SK-N-SH (cell line): ENCODE measurements around the gene ARHGEF4. TPM values are rescaled to one million over a fixed set of nuclear protein-coding genes. Genes with fewer than 3 reads are reported as not detected.

Source experiments
- CTCF ChIA-PET: fragments of 300-600, 350-600 bp; formaldehyde crosslinking; extraction: SDS; loops from one replicate; lab custom pipeline; 2021; lab: Yijun Ruan, JAX
- POLR2A ChIA-PET: fragments of 350-600 bp; sonication (Branson Sonifier 250); formaldehyde crosslinking; extraction: SDS; loops from one replicate; lab custom pipeline; 2020; ENCODE audit warnings: antibody characterized with exemption, inconsistent platforms; lab: Yijun Ruan, JAX
- DNase-seq: peaks from one replicate; pipeline ENCODE4 v3.0.0; 2012
- H2AFZ ChIP-seq: fragments of 200-600 bp; sonication (generic); 2 replicates; pipeline ENCODE4 v1.8.1; 2016; ENCODE audit warnings: antibody characterized with exemption, mild to moderate bottlenecking, low read depth
- H3F3A ChIP-seq: fragments of 200-600 bp; sonication (generic); replicated peaks from 2 replicates; pipeline ENCODE3; 2016; ENCODE audit warnings: antibody characterized with exemption, mild to moderate bottlenecking; ENCODE audit not compliant: insufficient read depth
- H3K27ac ChIP-seq, 2 experiments: fragments of 200-500 bp in 1 of 2; fragments of 200-600 bp in 1 of 2; sonication (Bioruptor generic) in 1 of 2; sonication (generic), shearing (Covaris generic) in 1 of 2; 2 replicates each; pipeline versions ENCODE4 v1.5.1 to v1.6.1; 2014 to 2016; ENCODE audit warnings: low read depth in 2 of 2, inconsistent platforms in 1 of 2, low read length in 1 of 2, mild to moderate bottlenecking in 1 of 2, mixed read lengths in 1 of 2
- H3K27me3 ChIP-seq: fragments of 200-600 bp; sonication (generic), shearing (Covaris generic); 2 replicates; pipeline ENCODE4 v1.6.1; 2016; ENCODE audit warnings: mixed run types; ENCODE audit not compliant: insufficient read depth
- H3K36me3 ChIP-seq, 2 experiments: fragments of 200-500 bp in 1 of 2; fragments of 200-600 bp in 1 of 2; sonication (Bioruptor generic) in 1 of 2; sonication (generic) in 1 of 2; replicated peaks in 1 of 2; 2 replicates each; pipeline versions ENCODE3 to v1.5.1; 2014 to 2016; ENCODE audit warnings: low read length in 1 of 2, mild to moderate bottlenecking in 1 of 2; ENCODE audit not compliant: insufficient read depth in 2 of 2, control insufficient read depth in 1 of 2
- H3K4me1 ChIP-seq, 2 experiments: fragments of 200-500 bp in 1 of 2; fragments of 200-600 bp in 1 of 2; sonication (Bioruptor generic) in 1 of 2; sonication (generic), shearing (Covaris generic) in 1 of 2; 2 replicates each; pipeline versions ENCODE4 v1.5.1 to v1.6.1; 2014 to 2016; ENCODE audit warnings: low read depth in 1 of 2, low read length in 1 of 2, mixed run types in 1 of 2; ENCODE audit not compliant: insufficient read depth in 2 of 2, control insufficient read depth in 1 of 2
- H3K4me2 ChIP-seq: fragments of 200-600 bp; sonication (generic), shearing (Covaris generic); 2 replicates; pipeline ENCODE4 v1.6.1; 2017; ENCODE audit warnings: mixed run types
- H3K4me3 ChIP-seq, 2 experiments: fragments of 200-500 bp in 1 of 2; fragments of 200-600 bp in 1 of 2; sonication (Bioruptor generic) in 1 of 2; sonication (generic), shearing (Covaris generic) in 1 of 2; 2 replicates each; pipeline versions ENCODE4 v1.5.1 to v1.8.1; 2014 to 2016; ENCODE audit warnings: low read depth in 2 of 2, inconsistent platforms in 1 of 2, low read length in 1 of 2, mild to moderate bottlenecking in 1 of 2, mixed read lengths in 1 of 2, moderate library complexity in 1 of 2
- H3K79me2 ChIP-seq: fragments of 200-600 bp; sonication (generic); 2 replicates; pipeline ENCODE4 v1.8.1; 2017; ENCODE audit warnings: mild to moderate bottlenecking; ENCODE audit not compliant: insufficient read depth
- H3K9ac ChIP-seq: fragments of 200-600 bp; sonication (generic); 2 replicates; pipeline ENCODE4 v1.6.1; 2017; ENCODE audit warnings: mixed run types
- H3K9me2 ChIP-seq: fragments of 200-600 bp; sonication (generic); 2 replicates; pipeline ENCODE4 v1.6.1; 2017; ENCODE audit warnings: mixed run types
- H3K9me3 ChIP-seq: fragments of 200-600 bp; sonication (generic); 2 replicates; pipeline ENCODE4 v1.6.1; 2017; ENCODE audit warnings: mixed run types, mild to moderate bottlenecking, moderate library complexity
- H4K20me1 ChIP-seq: fragments of 200-600 bp; sonication (generic); 2 replicates; pipeline ENCODE4 v1.6.1; 2017; ENCODE audit warnings: mild to moderate bottlenecking, mixed run types; ENCODE audit not compliant: insufficient read depth
- CHD2 ChIP-seq: fragments of 150-350 bp; IDR thresholded peaks from 2 replicates; pipeline ENCODE4 v1.6.1; 2018; ENCODE audit warnings: low read length; ENCODE audit not compliant: partially characterized antibody
- CTCF ChIP-seq: fragments of 200-600 bp; sonication (generic); IDR thresholded peaks from 2 replicates; pipeline ENCODE4 v1.6.1; 2017; ENCODE audit warnings: antibody characterized with exemption, mild to moderate bottlenecking, moderate library complexity
- EZH2phosphoT487 ChIP-seq: fragments of 200-600 bp; sonication (generic); IDR thresholded peaks from 2 replicates; pipeline ENCODE4 v1.6.1; 2017; ENCODE audit warnings: low read depth, mixed run types, mild to moderate bottlenecking, antibody characterized with exemption, moderate library complexity, borderline replicate concordance
- FOSL2 ChIP-seq: IDR thresholded peaks from 2 replicates; pipeline ENCODE4 v1.4.0; 2012; ENCODE audit warnings: low read depth, mild to moderate bottlenecking, moderate library complexity, borderline replicate concordance
- MAX ChIP-seq: IDR thresholded peaks from 2 replicates; pipeline ENCODE4 v1.4.0; 2012; ENCODE audit warnings: low read depth
- MEF2A ChIP-seq: IDR thresholded peaks from 2 replicates; pipeline ENCODE4 v1.4.0; 2012; ENCODE audit warnings: low read depth, borderline replicate concordance
- MXI1 ChIP-seq: IDR thresholded peaks from 2 replicates; pipeline ENCODE4 v1.6.1; 2012; ENCODE audit warnings: mild to moderate bottlenecking, low read depth, low read length, improper control_type of control experiment
- NRF1 ChIP-seq: IDR thresholded peaks from 2 replicates; pipeline ENCODE4 v1.6.1; 2012; ENCODE audit warnings: low read depth, mild to moderate bottlenecking, low read length
- PBX3 ChIP-seq: IDR thresholded peaks from 2 replicates; pipeline ENCODE4; 2012
- POLR2AphosphoS5 ChIP-seq: IDR thresholded peaks from 2 replicates; pipeline ENCODE4 v1.6.1; 2012; ENCODE audit warnings: low read depth, low read length
- REST ChIP-seq: IDR thresholded peaks from 2 replicates; pipeline ENCODE4 v1.6.1; 2012; ENCODE audit warnings: mild to moderate bottlenecking, low read depth, low read length, moderate library complexity
- RFX5 ChIP-seq: IDR thresholded peaks from 2 replicates; pipeline ENCODE4 v1.6.1; 2012; ENCODE audit warnings: mild to moderate bottlenecking, improper control_type of control experiment, low read length
- RXRA ChIP-seq: IDR thresholded peaks from 2 replicates; pipeline ENCODE4 v1.4.0; 2012; ENCODE audit warnings: low read depth, mild to moderate bottlenecking, borderline replicate concordance
- TCF12 ChIP-seq: IDR thresholded peaks from 2 replicates; pipeline ENCODE4 v1.4.0; 2012
- WGBS: methylation state at CpG from one replicate; pipeline ENCODE4 v1.1.6; 2017; ENCODE audit warnings: low lambda C conversion rate; 5-methylcytosine and 5-hydroxymethylcytosine counted together
- polyA plus RNA-seq, 3 experiments: library from polyadenylated mRNA; depleted of rRNA; stranded (reverse); fragments of >200 nt; gene quantifications; 2 replicates each; pipeline ENCODE4 v1.2.3, GENCODE V29; 2012

ARHGEF4 gene
- polyA plus RNA-seq, 1 of the 3 experiments (the other 2 are of a cell fraction): 2.3 TPM

- ChIA-PET POLR2A (no interaction called here), CTCF (interaction anchor here (0.6 to 3.0 kb wide), 15 partner anchors 9 to 169 kb away, joined by 3 to 16 read pairs (median 3); no protein-coding TSS in a partner anchor)
- H2AFZ ChIP-seq: no peak overlapping the region
- H3K27ac ChIP-seq: no peak overlapping the region
- no peaks in the 10 kb centered on the region for H3K79me2 ChIP-seq
- H3K4me3 ChIP-seq: no peak overlapping the region
- DNase-seq: no peak
- H3K9ac ChIP-seq: no peak overlapping the region
- peaks cover 21% of the 10 kb centered on the region for H3K27me3 ChIP-seq
- no peaks in the 10 kb centered on the region for H3K9me3 ChIP-seq
- no peak overlapping the region for H3K4me2 ChIP-seq
- H4K20me1 ChIP-seq: no peaks in the 10 kb centered on the region
- 56% methylated on average over 3 of the region's 3 CpGs for WGBS
- no peaks in the 10 kb centered on the region for H3F3A ChIP-seq
- TF ChIP-seq PBX3 (no peak), RXRA (no peak), POLR2AphosphoS5 (no peak), CHD2 (no peak), MAX (no peak), NRF1 (no peak), TCF12 (no peak), FOSL2 (no peak), CTCF (no peak), MXI1 (no peak), RFX5 (no peak), MEF2A (no peak), EZH2phosphoT487 (no peak), REST (no peak)
- no peaks in the 10 kb centered on the region for H3K36me3 ChIP-seq
- H3K4me1 ChIP-seq: peaks cover 0 to 8% of the 10 kb centered on the region in 2 experiments; a peak in 1 of 4 replicates
- no peaks in the 10 kb centered on the region for H3K9me2 ChIP-seq
These were observed 128.2 kb downstream of the ARHGEF4 start for GRCh38 chr2:130964931-130965330.
